ENCODE measurements around the gene SLC25A38. TPM values are rescaled to one million over a fixed set of nuclear protein-coding genes. Genes with fewer than 3 reads are reported as not detected.

Gene SLC25A38
- total and polyA plus RNA-seq, 9 of the 15 experiments (the other 6 are each of a cell fraction or from before 2014, with no cell fraction given), result 13.5 to 51.1 (median 30.6) TPM

- TF ChIP-seq ZNF778 (CRISPR knock-in tag; IDR thresholded peaks at IDR 0.05) (no peak), WHSC1 (IDR thresholded peaks at IDR 0.05; ENCODE audit: low read length) (no peak), GTF2A2 (tag; IDR thresholded peaks at IDR 0.05) (no peak), NCOR1 (IDR thresholded peaks at IDR 0.05) (peak; percentile 95), ZNF444 (CRISPR knock-in tag; IDR thresholded peaks at IDR 0.05) (no peak), TCF3 (CRISPR knock-in tag; IDR thresholded peaks at IDR 0.05) (peak; percentile 94), ZNF174 (CRISPR knock-in tag; IDR thresholded peaks at IDR 0.05) (no peak), ZNF518B (CRISPR knock-in tag; IDR thresholded peaks at IDR 0.05) (no peak), LARP7 (IDR thresholded peaks at IDR 0.05) (no peak), ESRRA (IDR thresholded peaks at IDR 0.05; ENCODE audit: borderline replicate concordance, low read depth) (no peak), HNRNPLL (IDR thresholded peaks at IDR 0.05; ENCODE audit: low read depth, low read length, poor library complexity, severe bottlenecking) (no peak), EP300 (IDR thresholded peaks at IDR 0.05; ENCODE audit: low read length) (peak; percentile 68; the same call in 1 of the 2 replicates), MEIS2 (IDR thresholded peaks at IDR 0.05; ENCODE audit: partially characterized antibody) (no peak), MBD1 (CRISPR knock-in tag; IDR thresholded peaks at IDR 0.05) (no peak), U2AF1 (optimal IDR thresholded peaks at IDR 0.05; ENCODE audit: low read depth, low read length) (no peak), NFE2L1 (tag; IDR thresholded peaks at IDR 0.05; ENCODE audit: borderline replicate concordance, low read depth) (no peak), FOXA3 (CRISPR knock-in tag; conservative IDR thresholded peaks at IDR 0.05 in 1 of 2, IDR thresholded peaks at IDR 0.05 in 1 of 2) (no peak), ARID3A (IDR thresholded peaks at IDR 0.05; ENCODE audit: borderline replicate concordance, low read depth, low read length) (no peak), KDM1A (IDR thresholded peaks at IDR 0.05) (peak; percentile 52 to 69), MAX (CRISPR knock-in tag; IDR thresholded peaks at IDR 0.05) (no peak), ZNF280B (CRISPR knock-in tag; IDR thresholded peaks at IDR 0.05) (no peak)
These were observed 5.6 kb downstream of the SLC25A38 start (continued) for GRCh38 chr3:39388741-39389248.

Measured in K562 (cell line).